HepG2 (cell line): ENCODE results near the gene LCN2. TPM values are rescaled to one million over a fixed set of nuclear protein-coding genes. Genes with fewer than 3 reads are reported as not detected.

Source experiments
- FOXM1 ChIP-seq: sonication (generic); formaldehyde crosslinking; IDR thresholded peaks from 2 replicates; pipeline ENCODE4 v1.5.0; 2020; ENCODE audit warnings: missing genetic modification reagents
- MIXL1 ChIP-seq: IDR thresholded peaks from 2 replicates; pipeline ENCODE4 v1.6.1; 2016
- RXRA ChIP-seq: sonication (generic); formaldehyde crosslinking; IDR thresholded peaks from 2 replicates; pipeline ENCODE4 v1.5.1; 2020; ENCODE audit warnings: missing genetic modification reagents
- SRSF1 ChIP-seq: fragments of 200-400 bp; formaldehyde crosslinking; optimal IDR thresholded peaks from 2 replicates; pipeline ENCODE3; 2017; ENCODE audit warnings: mild to moderate bottlenecking, low read depth, low read length, moderate library complexity
- SUZ12 ChIP-seq: fragments of 150-350 bp; IDR thresholded peaks from 2 replicates; pipeline ENCODE4 v1.6.1; 2014; ENCODE audit warnings: low read depth, low read length
- TCF12 ChIP-seq, 2 experiments: fragments of 450-650 bp in 1 of 2; sonication (generic) in 1 of 2; formaldehyde crosslinking in 1 of 2; IDR thresholded peaks; 2 replicates each; pipeline versions ENCODE4 v1.6.1 to v1.8.0; 2017 to 2022; ENCODE audit warnings: antibody characterized with exemption in 1 of 2, mild to moderate bottlenecking in 1 of 2, missing genetic modification reagents in 1 of 2, moderate library complexity in 1 of 2
- TSC22D2 ChIP-seq: sonication (generic); formaldehyde crosslinking; IDR thresholded peaks from 2 replicates; pipeline ENCODE4 v1.5.1; 2020; ENCODE audit warnings: missing genetic modification reagents, mild to moderate bottlenecking, borderline replicate concordance
- ZBTB14 ChIP-seq: sonication (generic); formaldehyde crosslinking; IDR thresholded peaks from 2 replicates; pipeline ENCODE4 v1.4.0; 2020; ENCODE audit warnings: missing genetic modification reagents
- ZFP90 ChIP-seq: sonication (generic); formaldehyde crosslinking; IDR thresholded peaks from 2 replicates; pipeline ENCODE4 v1.8.0; 2022; ENCODE audit warnings: missing genetic modification reagents, mild to moderate bottlenecking, inconsistent platforms, borderline replicate concordance
- ZNF350 ChIP-seq: sonication (generic); formaldehyde crosslinking; IDR thresholded peaks from 2 replicates; pipeline ENCODE4 v1.4.0; 2020; ENCODE audit warnings: mild to moderate bottlenecking, low read depth, missing genetic modification reagents, borderline replicate concordance
- ZNF383 ChIP-seq: sonication (generic); formaldehyde crosslinking; IDR thresholded peaks from 2 replicates; pipeline ENCODE4 v1.4.0; 2020; ENCODE audit warnings: missing genetic modification reagents, mild to moderate bottlenecking, borderline replicate concordance
- ZNF512 ChIP-seq: sonication (generic); formaldehyde crosslinking; IDR thresholded peaks from 2 replicates; pipeline ENCODE4 v1.4.0; 2020; ENCODE audit warnings: mild to moderate bottlenecking, missing genetic modification reagents
- ZSCAN12 ChIP-seq: sonication (generic); formaldehyde crosslinking; IDR thresholded peaks from 2 replicates; pipeline ENCODE4 v1.9.0; 2021; ENCODE audit warnings: mild to moderate bottlenecking, missing genetic modification reagents
- ZSCAN25 ChIP-seq: sonication (generic); formaldehyde crosslinking; IDR thresholded peaks from 2 replicates; pipeline ENCODE4 v1.8.0; 2022; ENCODE audit warnings: mild to moderate bottlenecking, missing genetic modification reagents
- polyA plus RNA-seq, 8 experiments: library from polyadenylated mRNA; depleted of rRNA in 3 of 8; stranded (reverse) in 7 of 8; unstranded in 1 of 8; fragments of >200 nt; fragmentation: Illumina TruSeq in 4 of 8; extraction: Trizol in 4 of 8; gene quantifications; 2 replicates each; pipeline versions ENCODE4 v1.2.1 to v1.2.3, GENCODE V29; 2011 to 2016; ENCODE audit warnings: low read depth in 4 of 8, missing spikeins in 1 of 8, mixed read lengths in 1 of 8; ENCODE audit not compliant: insufficient read depth in 1 of 8
- total RNA-seq, 5 experiments: library from RNA; depleted of rRNA; stranded (reverse); fragments of >200 nt; fragmentation: Illumina TruSeq; extraction: Trizol; gene quantifications; 2 replicates each; pipeline ENCODE4 v1.2.3, GENCODE V29; 2016; ENCODE audit warnings: low read depth in 1 of 5
- TF ChIP-seq, protein P1 (sequence below): sonication (generic); formaldehyde crosslinking; IDR thresholded peaks from 2 replicates; pipeline ENCODE4 v1.4.0; 2020; ENCODE audit warnings: missing genetic modification reagents, borderline replicate concordance
- TF ChIP-seq, protein P2 (sequence below): sonication (generic); formaldehyde crosslinking; IDR thresholded peaks from 2 replicates; pipeline ENCODE4 v1.4.0; 2020; ENCODE audit warnings: missing genetic modification reagents
- TF ChIP-seq, protein P3 (sequence below): sonication (generic); formaldehyde crosslinking; IDR thresholded peaks from 2 replicates; pipeline ENCODE4 v1.5.1; 2020; ENCODE audit warnings: mild to moderate bottlenecking, moderate library complexity, missing genetic modification reagents

The LCN2 gene
- total and polyA plus RNA-seq, 2 of the 13 experiments (the other 11 are each of a cell fraction or from before 2014, with no cell fraction given): 0.38 to 1.4 TPM

DNA sequence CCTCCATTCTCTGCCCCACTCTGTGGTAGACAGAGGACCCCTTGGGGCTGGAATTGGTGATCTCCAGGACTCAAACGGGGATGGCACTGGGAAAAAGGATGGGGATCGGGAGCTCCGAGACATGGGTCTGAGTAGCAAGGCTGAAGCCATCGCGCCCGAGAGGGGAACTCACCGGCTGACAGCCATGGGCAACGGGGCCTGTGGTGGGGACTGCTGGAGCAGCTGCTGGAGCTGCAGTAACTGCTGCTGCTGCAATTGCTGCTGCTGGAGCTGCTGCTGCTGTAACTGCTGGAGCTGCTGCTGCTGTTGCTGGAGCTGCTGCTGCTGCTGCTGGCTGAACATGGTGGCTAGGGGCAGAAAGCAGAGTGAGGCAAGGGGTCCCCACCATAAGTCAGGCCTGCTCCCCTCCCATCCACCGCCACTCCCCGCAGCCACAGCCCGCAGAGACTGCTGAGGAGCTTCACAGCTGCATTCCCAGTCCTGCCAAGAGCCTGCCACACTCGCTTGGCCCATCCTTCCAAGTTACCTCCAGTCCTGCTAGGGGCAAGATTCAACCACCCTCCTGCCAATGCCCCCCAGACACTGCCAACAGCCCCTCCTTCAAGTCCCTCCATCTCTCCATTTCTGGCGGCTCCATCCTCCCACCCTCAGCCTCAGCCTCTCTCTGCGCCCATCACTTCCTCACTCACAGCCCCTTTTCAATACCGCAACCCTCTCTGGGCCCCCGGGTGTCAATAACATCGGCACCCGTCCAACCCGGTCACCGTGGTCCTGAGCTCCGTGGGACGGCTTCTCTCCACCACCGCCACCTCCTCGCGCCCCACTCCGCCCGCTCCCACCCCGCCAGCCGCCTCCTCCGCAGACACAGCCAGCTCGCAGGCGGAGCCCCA is 41.5 kb downstream of the LCN2 start (continued):
- TF ChIP-seq ZNF350: no peak
- no peak for TF ChIP-seq MIXL1
- TF ChIP-seq, protein P1, sequence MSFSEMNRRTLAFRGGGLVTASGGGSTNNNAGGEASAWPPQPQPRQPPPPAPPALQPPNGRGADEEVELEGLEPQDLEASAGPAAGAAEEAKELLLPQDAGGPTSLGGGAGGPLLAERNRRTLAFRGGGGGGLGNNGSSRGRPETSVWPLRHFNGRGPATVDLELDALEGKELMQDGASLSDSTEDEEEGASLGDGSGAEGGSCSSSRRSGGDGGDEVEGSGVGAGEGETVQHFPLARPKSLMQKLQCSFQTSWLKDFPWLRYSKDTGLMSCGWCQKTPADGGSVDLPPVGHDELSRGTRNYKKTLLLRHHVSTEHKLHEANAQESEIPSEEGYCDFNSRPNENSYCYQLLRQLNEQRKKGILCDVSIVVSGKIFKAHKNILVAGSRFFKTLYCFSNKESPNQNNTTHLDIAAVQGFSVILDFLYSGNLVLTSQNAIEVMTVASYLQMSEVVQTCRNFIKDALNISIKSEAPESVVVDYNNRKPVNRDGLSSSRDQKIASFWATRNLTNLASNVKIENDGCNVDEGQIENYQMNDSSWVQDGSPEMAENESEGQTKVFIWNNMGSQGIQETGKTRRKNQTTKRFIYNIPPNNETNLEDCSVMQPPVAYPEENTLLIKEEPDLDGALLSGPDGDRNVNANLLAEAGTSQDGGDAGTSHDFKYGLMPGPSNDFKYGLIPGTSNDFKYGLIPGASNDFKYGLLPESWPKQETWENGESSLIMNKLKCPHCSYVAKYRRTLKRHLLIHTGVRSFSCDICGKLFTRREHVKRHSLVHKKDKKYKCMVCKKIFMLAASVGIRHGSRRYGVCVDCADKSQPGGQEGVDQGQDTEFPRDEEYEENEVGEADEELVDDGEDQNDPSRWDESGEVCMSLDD (CRISPR knock-in tag): no peak
- TF ChIP-seq ZSCAN25 (CRISPR knock-in tag): 0 out of 2 replicates have a peak, but pooled peaks have one; percentile 10
- 0 out of 2 replicates have a peak, but pooled peaks have one; percentile 5 for TF ChIP-seq TSC22D2 (CRISPR knock-in tag)
- TF ChIP-seq SUZ12: no peak
- peak; percentile 2 for TF ChIP-seq SRSF1
- TF ChIP-seq FOXM1: no peak
- TF ChIP-seq ZFP90 (CRISPR knock-in tag): 0 out of 2 replicates have a peak, but pooled peaks have one; percentile 26
- TF ChIP-seq ZBTB14: no peak
- TF ChIP-seq RXRA (CRISPR knock-in tag): 0 out of 2 replicates have a peak, but pooled peaks have one; percentile 19
- no peak for TF ChIP-seq ZNF383 (CRISPR knock-in tag)
- no peak for TF ChIP-seq TCF12 (IDR thresholded peaks at IDR 0.05)
- TF ChIP-seq TCF12 (CRISPR knock-in tag; IDR thresholded peaks at IDR 0.05): 0 out of 2 replicates have a peak, but pooled peaks have one; percentile 2
- TF ChIP-seq, protein P2, sequence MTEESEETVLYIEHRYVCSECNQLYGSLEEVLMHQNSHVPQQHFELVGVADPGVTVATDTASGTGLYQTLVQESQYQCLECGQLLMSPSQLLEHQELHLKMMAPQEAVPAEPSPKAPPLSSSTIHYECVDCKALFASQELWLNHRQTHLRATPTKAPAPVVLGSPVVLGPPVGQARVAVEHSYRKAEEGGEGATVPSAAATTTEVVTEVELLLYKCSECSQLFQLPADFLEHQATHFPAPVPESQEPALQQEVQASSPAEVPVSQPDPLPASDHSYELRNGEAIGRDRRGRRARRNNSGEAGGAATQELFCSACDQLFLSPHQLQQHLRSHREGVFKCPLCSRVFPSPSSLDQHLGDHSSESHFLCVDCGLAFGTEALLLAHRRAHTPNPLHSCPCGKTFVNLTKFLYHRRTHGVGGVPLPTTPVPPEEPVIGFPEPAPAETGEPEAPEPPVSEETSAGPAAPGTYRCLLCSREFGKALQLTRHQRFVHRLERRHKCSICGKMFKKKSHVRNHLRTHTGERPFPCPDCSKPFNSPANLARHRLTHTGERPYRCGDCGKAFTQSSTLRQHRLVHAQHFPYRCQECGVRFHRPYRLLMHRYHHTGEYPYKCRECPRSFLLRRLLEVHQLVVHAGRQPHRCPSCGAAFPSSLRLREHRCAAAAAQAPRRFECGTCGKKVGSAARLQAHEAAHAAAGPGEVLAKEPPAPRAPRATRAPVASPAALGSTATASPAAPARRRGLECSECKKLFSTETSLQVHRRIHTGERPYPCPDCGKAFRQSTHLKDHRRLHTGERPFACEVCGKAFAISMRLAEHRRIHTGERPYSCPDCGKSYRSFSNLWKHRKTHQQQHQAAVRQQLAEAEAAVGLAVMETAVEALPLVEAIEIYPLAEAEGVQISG (CRISPR knock-in tag): no peak
- TF ChIP-seq, protein P3, sequence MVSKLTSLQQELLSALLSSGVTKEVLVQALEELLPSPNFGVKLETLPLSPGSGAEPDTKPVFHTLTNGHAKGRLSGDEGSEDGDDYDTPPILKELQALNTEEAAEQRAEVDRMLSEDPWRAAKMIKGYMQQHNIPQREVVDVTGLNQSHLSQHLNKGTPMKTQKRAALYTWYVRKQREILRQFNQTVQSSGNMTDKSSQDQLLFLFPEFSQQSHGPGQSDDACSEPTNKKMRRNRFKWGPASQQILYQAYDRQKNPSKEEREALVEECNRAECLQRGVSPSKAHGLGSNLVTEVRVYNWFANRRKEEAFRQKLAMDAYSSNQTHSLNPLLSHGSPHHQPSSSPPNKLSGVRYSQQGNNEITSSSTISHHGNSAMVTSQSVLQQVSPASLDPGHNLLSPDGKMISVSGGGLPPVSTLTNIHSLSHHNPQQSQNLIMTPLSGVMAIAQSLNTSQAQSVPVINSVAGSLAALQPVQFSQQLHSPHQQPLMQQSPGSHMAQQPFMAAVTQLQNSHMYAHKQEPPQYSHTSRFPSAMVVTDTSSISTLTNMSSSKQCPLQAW: no peak
- TF ChIP-seq ZNF512 (CRISPR knock-in tag): no peak
- TF ChIP-seq ZSCAN12 (CRISPR knock-in tag): no peak
